GM18517 (cell line): ENCODE measurements around the gene SLC34A3.
"Not testable (repeated sequence)": the region's sequence is repeated elsewhere in the genome, so short reads cannot be mapped to it uniquely, and the experiment has no call there.

Source experiments
- ATAC-seq: cut with Tn5 transposase; IDR thresholded peaks from one replicate; pipeline ENCODE4 v1.9.1; 2021; ENCODE audit warnings: mild to moderate bottlenecking, moderate library complexity; ENCODE audit not compliant: unreplicated experiment

The SLC34A3 gene

DNA sequence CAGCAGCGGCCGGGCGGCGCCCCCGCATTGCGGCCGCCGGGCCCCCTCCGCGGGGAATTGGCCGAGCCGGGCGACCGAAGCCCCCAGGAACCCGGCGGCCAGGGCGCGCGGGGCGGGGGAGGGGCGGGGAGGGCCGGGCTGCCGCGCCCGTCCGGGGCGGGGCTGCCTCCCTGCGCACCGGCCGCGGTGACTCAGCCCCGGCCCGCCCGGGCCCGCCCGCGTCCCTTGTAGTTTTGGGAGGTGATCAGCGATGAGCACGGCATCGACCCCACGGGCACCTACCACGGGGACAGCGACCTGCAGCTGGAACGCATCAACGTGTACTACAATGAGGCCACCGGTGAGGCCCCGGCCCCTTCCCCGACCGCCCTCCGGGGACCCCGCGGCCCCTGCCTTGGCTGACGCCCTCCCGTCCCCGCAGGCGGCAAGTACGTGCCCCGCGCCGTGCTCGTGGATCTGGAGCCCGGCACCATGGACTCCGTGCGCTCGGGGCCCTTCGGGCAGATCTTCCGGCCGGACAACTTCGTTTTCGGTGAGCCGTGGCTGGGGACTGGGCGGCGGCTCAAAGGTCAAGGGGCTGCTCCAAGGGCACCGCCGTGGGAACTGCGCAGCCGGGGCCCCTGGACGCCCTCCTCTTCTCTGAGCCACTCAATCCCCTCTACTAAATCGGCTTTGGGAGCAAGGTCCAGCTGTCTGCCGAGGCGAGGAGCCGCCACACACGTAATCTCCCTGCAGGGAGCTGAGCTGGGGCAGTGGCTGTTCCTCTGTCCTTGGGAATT lies 11.0 kb downstream of the SLC34A3 start:
- ATAC-seq = no peak

DNA sequence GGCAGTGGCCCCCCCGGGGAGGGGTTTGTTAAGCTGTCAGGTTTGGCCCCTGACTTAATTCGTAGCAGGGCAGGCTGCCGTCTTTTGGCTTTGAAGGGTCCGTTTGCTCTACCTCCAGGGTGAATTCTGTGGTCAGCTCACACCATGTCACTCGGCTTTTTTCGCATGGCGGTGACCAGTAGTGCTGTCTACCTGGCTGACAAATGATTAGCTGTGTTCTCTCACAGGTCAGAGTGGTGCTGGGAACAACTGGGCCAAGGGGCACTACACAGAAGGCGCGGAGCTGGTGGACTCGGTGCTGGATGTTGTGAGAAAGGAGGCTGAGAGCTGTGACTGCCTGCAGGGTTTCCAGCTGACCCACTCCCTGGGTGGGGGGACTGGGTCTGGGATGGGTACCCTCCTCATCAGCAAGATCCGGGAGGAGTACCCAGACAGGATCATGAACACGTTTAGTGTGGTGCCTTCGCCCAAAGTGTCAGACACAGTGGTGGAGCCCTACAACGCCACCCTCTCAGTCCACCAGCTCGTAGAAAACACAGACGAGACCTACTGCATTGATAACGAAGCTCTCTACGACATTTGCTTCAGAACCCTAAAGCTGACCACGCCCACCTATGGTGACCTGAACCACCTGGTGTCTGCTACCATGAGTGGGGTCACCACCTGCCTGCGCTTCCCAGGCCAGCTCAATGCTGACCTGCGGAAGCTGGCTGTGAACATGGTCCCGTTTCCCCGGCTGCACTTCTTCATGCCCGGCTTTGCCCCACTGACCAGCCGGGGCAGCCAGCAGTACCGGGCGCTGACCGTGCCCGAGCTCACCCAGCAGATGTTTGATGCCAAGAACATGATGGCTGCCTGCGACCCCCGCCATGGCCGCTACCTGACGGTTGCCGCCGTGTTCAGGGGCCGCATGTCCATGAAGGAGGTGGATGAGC lies 11.8 kb downstream of the SLC34A3 start:
- no peak for ATAC-seq

DNA sequence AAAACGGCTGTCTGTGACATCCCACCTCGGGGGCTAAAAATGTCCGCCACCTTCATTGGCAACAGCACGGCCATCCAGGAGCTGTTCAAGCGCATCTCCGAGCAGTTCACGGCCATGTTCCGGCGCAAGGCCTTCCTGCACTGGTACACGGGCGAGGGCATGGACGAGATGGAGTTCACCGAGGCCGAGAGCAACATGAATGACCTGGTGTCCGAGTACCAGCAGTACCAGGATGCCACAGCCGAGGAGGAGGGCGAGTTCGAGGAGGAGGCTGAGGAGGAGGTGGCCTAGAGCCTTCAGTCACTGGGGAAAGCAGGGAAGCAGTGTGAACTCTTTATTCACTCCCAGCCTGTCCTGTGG lies 12.5 kb downstream of the SLC34A3 start:
- not testable (repeated sequence) for ATAC-seq

DNA sequence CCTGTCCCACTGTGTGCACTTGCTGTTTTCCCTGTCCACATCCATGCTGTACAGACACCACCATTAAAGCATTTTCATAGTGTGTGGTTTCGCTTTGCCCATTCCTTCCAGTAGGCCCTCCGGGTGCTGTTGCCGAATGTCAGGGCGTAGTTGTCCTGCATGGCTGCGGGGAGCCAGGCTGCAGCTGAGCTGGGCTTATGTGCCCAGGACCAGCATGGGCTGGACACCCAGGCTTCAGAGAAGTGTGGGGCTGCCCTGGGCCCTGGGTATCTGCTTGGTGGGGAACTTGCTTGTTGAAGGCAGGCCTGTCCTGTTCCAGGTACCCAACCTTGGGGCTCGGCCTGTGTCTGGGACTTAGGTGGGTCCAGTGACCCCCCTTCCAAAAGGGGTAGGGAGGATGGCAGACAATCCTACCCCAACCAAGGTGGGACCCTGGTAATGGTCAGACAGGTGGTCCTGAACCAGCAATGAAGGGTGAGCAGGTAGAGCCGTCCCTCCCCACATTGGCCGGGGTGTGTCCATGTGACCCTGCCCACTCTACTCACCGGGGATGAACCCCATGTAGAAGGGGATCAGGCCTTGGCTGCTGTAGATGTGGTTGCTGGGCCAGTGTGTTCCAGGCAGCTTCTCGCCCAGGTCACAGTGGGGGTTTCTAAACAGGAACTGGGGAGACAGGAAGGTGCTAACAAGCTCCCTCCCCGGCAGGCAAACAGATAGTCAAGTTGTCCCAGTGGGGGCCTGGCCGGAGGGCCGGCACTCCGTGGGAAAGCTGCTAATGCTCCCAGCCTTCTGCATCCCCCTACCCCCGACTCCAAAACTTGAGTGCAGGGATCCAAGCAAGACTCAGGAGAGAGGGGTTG lies 13.2 kb downstream of the SLC34A3 start:
- ATAC-seq = no peak

DNA sequence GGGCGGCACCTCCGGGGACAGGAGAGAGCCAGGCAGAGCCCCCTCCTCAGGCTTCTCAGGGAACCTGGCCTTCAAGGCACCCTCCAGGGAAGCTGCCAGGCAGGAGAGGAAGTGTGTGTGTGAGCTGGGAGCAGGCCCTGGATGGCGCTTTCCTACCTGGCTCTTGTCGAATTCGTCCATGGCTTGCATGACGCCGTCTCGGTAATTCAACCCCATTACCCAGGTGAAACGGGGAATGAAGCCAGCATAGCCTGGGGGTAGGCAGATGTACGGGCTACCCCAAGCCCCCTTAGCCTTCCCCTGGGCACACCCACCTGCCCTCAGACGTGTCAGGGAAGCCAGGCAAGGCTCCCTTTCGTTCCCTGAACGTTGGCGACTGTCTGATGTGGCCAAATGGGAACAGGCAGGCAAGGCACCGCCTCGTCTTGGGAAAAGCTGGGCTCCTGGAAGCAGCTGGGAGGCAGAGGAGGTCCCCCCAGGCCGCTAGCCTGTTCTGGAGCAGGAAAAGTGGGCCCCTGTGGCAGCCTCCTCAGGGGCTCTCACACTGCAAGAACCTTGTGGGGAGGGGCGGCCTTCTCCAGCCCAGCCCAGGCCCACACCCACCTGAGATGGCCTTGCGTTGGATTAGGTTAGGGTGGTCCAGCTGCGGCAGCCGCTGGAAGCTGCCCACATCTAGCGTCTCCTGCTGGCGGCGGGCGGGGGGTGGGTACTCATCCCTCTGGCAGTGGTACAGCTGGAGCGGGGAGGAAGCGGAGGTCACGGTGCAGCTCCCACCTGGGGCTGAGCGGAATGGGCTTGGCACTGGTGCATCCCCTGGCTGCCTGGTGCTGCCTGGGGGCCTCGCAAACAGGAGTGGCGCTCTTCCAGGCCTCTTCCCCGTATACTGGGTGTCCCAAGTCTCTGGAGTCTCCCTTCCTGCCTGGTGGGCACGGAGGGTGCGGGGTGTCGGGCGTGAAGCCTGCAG lies 14.1 kb downstream of the SLC34A3 start:
- no peak for ATAC-seq

DNA sequence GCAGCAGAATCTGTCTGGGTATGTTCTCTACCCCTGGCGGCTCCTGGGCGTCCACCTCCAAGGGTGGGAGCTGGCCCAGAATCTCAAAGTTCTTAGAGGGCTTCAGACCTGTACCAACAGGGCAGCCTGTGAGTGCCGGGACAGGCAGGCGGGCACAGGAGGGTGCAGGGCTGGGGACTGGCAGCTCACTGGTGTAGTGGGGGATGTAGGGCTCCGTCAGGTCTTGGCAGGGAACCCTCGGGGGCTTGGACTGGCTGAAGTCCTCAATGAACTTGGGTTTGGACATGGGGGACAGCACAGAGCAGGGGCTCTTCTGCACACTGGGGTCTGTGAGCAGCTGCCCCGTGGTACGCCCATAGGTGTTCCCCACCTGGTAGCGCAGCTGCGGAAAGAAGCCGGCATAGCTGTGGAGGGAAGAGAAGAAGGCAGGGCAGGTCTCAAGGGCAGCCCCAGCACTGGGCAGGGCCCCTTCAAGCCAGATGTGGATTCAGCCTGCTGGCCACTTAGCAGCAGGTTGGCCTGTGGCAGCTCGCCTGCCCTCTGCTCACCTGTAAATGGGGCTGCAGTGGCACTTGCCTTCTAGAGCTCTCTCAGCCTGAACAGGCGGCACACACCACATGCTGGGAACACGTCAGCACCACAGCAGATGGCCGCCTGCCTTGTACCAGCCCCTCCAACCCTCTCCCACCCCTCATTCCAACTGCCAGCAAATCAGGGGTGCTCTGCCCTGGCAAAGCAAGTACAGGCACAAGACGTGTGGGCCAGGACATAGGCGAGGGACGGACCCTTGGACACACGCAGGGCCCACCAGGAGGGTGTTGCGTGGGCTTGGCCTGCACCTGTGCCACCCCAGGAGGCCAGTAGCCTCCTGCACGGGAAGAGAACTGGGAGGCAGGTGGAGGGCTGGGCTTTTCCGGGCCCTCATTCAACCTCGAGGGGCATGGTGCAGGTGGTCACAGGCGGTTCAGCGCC lies 15.0 kb downstream of the SLC34A3 start:
- no peak for ATAC-seq

DNA sequence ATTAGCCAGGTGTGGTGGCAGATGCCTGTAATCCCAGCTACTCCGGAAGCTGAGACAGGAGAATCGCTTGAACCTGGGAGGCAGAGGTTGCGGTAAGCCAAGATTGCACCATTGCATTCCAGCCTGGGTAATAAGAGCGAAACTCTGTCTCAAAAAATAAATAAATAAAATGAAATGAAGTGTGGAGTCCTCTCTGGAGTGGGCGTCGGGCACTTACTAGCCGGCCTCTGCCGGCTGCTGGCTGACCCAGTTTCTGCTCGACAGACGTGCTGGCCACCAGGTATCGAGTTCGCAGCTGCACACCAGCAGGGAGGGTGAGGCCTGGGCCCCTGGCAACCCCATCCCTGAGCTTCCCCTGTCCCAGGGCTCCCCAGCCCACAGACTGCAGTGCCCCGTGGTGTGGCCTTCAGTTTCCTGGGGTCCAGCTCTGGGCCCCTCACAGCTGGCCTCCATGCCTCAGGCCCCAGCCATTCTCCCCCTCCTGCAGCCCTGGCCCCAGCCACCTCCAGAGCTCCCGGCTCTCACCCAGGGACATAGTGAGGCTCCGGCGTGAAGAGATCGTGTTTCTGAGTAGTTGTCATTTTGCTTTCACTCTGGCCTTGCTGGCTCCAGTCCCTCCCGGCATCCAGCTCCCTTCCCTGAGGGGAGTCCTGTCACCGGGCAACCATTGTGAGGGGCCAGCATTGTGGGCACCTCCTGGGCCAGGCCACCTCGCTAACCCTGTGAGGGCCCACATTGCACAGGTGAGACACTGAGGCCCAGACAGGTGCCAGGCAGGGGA lies 16.6 kb downstream of the SLC34A3 start:
- ATAC-seq = no peak

DNA sequence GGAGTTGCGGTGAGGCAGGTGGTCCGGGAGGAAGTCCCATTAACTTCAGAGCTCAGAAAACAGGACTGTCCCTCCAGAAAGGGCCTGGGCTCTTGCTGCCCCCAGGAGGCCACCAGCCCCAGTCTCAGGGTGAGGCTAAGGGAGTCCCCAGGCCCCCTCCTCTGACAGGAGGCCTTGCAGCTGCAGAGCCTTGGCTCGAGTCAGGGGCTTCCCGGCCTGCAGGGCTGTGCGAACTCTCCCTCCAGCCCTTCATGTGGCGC lies 17.1 kb downstream of the SLC34A3 start:
- no peak for ATAC-seq

DNA sequence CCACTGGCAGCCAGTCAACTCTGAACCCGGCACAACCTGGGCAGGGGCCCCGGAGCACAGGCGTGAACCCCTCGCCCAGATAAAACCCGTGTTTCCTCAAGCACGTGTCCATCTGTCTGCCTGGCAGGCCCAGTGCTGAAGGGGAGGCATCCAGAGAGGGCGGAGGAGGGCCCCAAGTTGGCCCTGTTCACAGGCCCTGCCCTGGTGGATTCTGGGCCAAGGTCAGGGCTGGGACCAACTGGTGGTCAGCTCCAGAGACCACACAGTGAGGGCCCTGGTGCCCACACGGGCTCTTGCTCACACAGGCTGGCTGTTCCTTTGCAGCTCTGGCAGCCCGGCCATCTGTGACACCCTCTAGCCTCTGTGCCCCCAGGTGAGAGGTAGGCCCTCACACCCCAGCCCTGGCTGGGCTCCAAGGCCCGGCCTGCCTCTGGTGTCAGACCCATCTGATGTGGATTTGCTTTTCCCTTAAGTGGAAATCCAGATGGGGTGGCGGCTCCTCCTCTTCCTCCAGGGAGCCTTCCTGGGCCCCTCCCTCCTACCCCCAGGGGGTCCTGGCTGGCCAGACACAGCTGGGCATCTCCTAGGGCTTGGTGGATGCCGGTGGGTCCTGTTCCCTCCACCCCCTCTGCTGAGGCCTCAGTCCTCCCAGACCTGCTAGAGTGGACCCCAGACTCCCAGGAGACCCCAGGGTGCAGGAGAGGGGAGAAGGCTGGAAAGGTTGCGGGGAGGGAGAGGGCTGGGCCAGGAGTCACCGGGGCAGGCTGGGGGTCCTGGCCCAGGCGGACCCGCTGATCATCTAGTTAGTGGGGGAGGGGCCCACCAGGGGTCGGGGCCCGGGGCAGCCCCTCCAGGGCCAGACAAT lies 19.9 kb downstream of the SLC34A3 start:
- ATAC-seq = no peak

DNA sequence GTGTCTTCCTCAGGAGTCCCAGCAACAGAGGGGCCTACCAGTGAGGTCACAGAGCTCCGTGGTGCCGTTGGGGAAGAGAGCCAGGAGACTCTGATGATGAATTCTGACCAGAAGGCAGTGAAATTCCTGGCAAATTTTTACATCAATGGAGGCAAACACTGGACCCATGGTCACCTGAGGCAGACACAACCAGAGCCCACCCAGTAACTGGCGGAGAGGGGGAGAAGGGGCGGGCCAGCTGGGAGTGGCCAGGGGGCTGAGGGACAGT lies 20.4 kb downstream of the SLC34A3 start, which contains the start of gene STPG3:
STPG3 (plus strand) TSS at position 93 of the 268 bp plus-strand sequence; CDS start at position 94, 1 bp downstream.
- ATAC-seq = no peak

DNA sequence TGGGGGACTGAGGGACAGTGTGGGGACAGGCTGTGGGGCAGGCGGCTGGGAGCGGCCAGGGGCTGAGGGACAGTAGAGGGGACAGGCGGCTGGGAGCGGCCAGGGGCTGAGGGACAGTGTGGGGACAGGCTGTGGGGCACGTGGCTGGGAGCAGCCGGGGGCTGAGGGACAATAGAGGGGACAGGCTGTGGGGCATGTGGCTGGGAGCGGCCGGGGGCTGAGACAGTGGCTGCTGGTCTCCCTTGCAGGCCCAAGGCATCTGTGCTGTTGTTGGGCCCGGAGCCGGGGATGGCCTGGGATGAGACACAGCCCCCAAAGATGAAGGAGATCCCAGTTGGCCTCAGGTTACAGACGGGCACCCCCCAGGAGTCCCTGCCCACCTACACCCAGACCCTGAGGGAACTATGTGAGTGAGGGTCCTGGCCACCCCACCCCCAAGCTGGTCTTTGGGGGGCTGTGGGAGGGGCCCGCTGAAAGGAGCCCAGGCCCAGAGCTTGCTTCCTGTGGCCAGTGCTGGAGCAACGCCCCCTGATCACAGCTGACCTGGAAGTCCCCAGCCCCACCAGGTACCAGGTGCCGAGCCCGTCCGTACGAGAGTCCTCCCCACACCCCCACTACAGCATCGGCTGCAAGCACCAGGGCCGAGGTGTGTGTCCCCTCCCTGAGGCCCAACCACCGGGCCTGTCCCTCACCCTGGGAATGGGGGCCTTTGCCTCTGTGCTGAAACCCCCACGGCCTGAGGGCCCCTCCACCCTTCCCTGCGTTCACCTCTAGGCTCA lies 21.0 kb downstream of the SLC34A3 start:
- ATAC-seq = no peak

DNA sequence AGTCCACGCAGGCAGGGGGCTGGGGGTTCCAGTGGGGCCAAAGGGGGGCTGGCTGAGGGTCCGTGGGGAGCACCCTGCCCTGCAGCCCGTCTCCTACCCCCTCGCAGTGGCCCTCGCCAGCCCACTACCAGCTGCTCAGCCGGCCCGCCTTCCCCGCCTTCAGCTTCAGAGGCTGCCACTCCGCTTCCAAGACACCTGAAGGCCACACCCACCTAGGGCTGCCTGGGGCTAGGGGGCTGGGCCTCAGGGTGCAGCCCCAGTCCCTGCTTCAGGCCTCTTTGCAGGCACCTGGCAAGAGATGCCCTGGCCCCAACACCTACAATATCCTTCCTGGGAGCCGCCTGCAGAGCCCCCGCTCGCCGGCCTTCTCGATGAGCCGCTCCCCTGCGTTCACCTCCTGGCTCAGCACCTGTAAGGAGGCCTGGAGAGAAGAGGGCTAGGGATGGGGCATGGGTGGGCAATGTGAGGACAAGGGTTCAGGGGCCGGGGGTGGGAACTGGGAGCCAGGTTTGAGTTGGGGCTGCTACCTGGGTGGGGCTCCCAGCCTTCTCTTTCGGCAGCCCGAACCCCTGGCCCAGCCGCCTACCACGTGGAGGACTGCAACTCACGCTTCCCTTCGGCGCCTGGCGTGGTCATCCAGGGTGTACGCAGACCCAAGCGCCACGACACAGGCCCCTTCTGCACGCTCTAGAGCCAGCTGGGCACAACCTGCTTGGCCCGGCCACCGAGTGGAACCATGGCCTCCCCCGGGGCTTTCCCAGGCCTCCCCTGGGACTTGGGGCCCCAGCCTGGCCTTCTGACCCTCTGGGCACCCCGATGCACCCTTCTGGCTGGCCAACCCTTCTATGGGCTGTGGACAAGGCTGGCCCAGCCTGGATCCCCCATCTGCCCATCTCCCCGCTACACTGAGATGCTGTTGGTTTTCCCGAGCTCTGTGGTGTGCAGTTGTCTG lies 22.1 kb downstream of the SLC34A3 start:
- no peak for ATAC-seq

DNA sequence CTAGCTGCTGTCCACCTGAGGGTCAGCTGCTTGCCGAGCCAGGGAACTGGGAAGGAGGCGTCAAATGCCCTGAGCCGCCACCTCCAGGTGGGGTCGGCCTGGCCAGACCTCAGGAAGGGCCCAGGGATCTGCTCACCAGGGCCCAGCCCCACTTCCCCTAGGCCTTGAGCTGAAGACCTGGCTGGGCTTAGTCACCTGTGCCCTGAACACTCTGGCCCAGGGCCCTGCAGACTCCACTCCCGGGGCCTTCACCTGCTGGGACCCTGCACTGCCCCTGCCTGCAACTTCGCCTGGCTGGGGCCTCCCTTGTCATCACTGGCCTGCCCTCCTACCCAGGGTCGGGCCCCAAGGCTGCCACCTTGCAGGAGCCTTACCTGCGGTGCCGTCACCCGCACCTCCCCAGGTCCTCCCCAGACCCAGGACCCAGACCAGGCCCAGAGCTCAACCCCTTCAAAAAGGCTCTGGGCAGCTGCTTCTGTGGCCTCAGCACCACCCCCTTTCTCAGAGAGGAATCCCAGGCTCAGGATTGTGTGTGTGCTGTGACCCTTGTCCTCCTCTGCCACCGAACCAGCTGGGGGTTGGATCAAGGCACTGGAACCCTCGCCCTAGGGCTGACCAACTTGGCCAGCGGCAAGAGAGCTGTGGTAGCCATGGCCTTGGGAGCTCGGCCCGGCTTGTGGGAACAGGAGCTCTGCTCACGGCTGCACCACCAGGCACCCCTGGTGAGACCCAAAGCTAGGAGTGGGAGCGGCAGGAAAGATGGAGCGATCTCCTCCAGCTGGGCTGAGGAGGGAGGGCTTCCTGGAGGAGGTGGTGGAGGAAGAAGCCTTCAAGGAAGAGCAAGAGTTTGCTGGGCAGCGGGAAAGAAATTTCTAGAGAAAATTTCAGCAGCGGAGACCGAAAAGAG lies 23.3 kb downstream of the SLC34A3 start:
- no peak for ATAC-seq

DNA sequence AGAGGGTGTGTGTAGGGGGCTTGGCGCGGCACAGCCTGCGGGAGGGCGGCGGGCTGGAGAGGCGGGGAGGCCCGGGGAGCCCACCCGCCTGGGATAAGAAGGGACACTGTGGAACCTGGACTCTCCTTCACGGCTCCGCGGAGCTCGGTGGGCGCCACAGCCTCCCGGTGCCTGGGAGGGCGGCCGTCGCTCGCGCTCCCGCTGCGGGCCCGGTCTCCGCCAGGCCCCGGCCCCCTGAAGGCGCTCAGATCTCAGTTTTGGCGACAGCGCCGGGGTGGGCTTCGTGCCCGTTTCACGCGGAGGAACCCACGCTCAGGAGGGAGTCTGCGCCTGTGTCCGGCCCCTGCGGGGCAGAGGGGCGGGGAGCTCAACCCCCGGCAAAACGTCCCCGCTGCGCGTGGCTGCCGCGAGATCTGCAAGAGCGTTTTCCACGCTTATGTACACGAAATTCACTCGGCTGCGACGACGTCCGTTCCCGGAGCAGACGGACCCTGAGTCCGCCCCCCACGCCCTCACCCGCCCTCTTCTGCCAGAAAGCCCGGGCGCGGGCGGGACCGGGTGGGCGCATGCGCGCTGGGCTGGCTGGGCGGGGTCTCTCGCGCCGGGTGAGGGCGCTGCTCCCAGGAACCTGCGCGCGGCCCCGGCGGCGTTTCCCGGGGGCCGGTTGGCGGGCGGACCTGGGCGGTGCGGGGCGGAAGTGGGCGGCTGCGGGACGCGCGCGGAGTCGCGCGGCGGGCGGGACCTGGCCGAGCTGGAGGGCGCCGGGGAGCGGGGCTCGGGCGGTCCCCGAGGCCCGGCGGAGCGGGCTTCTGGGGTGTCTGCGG lies 24.1 kb downstream of the SLC34A3 start, which contains the start of gene NELFB:
NELFB (plus strand) TSS at position 704 of the 824 bp plus-strand sequence.
- peak; percentile 67 for ATAC-seq
